ENCODE measurements around the gene EPG5. TPM values are rescaled to one million over a fixed set of nuclear protein-coding genes. Genes with fewer than 3 reads are reported as not detected.

EPG5 gene
- total RNA-seq, 1 experiment from 2014 or later: 12.9 TPM

GRCh38 chr18:45923138-45923537 is 44.0 kb downstream of the EPG5 start:
- TF ChIP-seq POLR2AphosphoS5 (IDR thresholded peaks at IDR 0.05; ENCODE audit: low read depth, low read length) (no peak), TCF7L2 (IDR thresholded peaks at IDR 0.05; ENCODE audit: low read depth, low read length) (no peak), REST (IDR thresholded peaks at IDR 0.05; ENCODE audit: insufficient read depth in 1 of 2, low read depth in 2 of 2, low read length in 1 of 2) (no peak), SIN3A (IDR thresholded peaks at IDR 0.05; ENCODE audit: borderline replicate concordance, insufficient read depth, low read depth, low read length) (no peak)
- TF ChIP-seq, protein P1, sequence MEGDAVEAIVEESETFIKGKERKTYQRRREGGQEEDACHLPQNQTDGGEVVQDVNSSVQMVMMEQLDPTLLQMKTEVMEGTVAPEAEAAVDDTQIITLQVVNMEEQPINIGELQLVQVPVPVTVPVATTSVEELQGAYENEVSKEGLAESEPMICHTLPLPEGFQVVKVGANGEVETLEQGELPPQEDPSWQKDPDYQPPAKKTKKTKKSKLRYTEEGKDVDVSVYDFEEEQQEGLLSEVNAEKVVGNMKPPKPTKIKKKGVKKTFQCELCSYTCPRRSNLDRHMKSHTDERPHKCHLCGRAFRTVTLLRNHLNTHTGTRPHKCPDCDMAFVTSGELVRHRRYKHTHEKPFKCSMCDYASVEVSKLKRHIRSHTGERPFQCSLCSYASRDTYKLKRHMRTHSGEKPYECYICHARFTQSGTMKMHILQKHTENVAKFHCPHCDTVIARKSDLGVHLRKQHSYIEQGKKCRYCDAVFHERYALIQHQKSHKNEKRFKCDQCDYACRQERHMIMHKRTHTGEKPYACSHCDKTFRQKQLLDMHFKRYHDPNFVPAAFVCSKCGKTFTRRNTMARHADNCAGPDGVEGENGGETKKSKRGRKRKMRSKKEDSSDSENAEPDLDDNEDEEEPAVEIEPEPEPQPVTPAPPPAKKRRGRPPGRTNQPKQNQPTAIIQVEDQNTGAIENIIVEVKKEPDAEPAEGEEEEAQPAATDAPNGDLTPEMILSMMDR (IDR thresholded peaks at IDR 0.05): no peak
- Histone ChIP-seq H3K4me1 (ENCODE audit: control insufficient read depth, insufficient read depth, low read length) (no peaks in the 10 kb centered on the region), H3K36me3 (ENCODE audit: control insufficient read depth, insufficient read depth, low read length) (peaks cover 3% of the 10 kb centered on the region; the same call in 1 of the 2 replicates), H3K9me3 (ENCODE audit: control insufficient read depth, insufficient read depth, low read depth, low read length) (no peaks in the 10 kb centered on the region), H3K27ac (ENCODE audit: low read length) (no peak overlapping the region), H3K4me3 (ENCODE audit: low read depth in 2 of 2, low read length in 2 of 2) (no peak overlapping the region), H3K27me3 (ENCODE audit: control insufficient read depth, insufficient read depth, low read length) (no peaks in the 10 kb centered on the region)
- ChIA-PET CTCF (interaction anchor here (0.6 kb wide), 1 partner anchor 257 kb away, joined by 12 read pairs; no protein-coding TSS in a partner anchor), POLR2A (no interaction called here)
- DNase-seq (ENCODE audit: low read depth, low spot score): no peak
- no peak for ATAC-seq
- in situ Hi-C loops (cut with HindIII; ENCODE audit: low pct_unique_long_range_greater_than_20kb, low sequenced_read_pairs) (no loop called here), intact Hi-C loops (cut with micrococcal nuclease; ENCODE audit: unreplicated experiment) (no loop called here)
- BruUV-seq (replicated peaks): no TSS peak

GRCh38 chr18:45920367-45920766 is 46.8 kb downstream of the EPG5 start:
- H3K27me3 ChIP-seq (ENCODE audit: control insufficient read depth, insufficient read depth, low read length): no peaks in the 10 kb centered on the region
- in situ Hi-C loops (cut with HindIII; ENCODE audit: low pct_unique_long_range_greater_than_20kb, low sequenced_read_pairs) (no loop called here), intact Hi-C loops (cut with micrococcal nuclease; ENCODE audit: unreplicated experiment) (no loop called here)
- no TSS peak for BruUV-seq (replicated peaks)
- H3K4me3 ChIP-seq (ENCODE audit: low read depth in 2 of 2, low read length in 2 of 2): no peak overlapping the region
- ATAC-seq: no peak
- POLR2A ChIA-PET: no interaction called here
- H3K4me1 ChIP-seq (ENCODE audit: control insufficient read depth, insufficient read depth, low read length): no peaks in the 10 kb centered on the region
- H3K36me3 ChIP-seq (ENCODE audit: control insufficient read depth, insufficient read depth, low read length): peaks cover 3% of the 10 kb centered on the region; the same call in 1 of the 2 replicates
- DNase-seq (ENCODE audit: low read depth, low spot score): no peak
- no peak overlapping the region for H3K27ac ChIP-seq (ENCODE audit: low read length)
- CTCF ChIA-PET: no interaction called here
- H3K9me3 ChIP-seq (ENCODE audit: control insufficient read depth, insufficient read depth, low read depth, low read length): no peaks in the 10 kb centered on the region
- no peak for TF ChIP-seq POLR2AphosphoS5 (IDR thresholded peaks at IDR 0.05; ENCODE audit: low read depth, low read length)
- TF ChIP-seq SIN3A (IDR thresholded peaks at IDR 0.05; ENCODE audit: borderline replicate concordance, insufficient read depth, low read depth, low read length): no peak
- TF ChIP-seq, protein P1 (IDR thresholded peaks at IDR 0.05): no peak
- TF ChIP-seq REST (IDR thresholded peaks at IDR 0.05; ENCODE audit: insufficient read depth in 1 of 2, low read depth in 2 of 2, low read length in 1 of 2): no peak
- TF ChIP-seq TCF7L2 (IDR thresholded peaks at IDR 0.05; ENCODE audit: low read depth, low read length): no peak

Measured in Panc1 (cell line).